WTC11 (cell line): ENCODE data around the gene ADGRF1.

Experiments
- ATF3 ChIP-seq: sonication (generic); formaldehyde crosslinking; conservative IDR thresholded peaks from 2 replicates; pipeline ENCODE4 v1.8.1; 2022; ENCODE audit warnings: mild to moderate bottlenecking, missing genetic modification reagents
- CBFB ChIP-seq: sonication (generic); formaldehyde crosslinking; IDR thresholded peaks from 2 replicates; pipeline ENCODE4 v1.8.1; 2022; ENCODE audit warnings: mild to moderate bottlenecking, low read depth, missing genetic modification reagents
- CREM ChIP-seq: sonication (generic); formaldehyde crosslinking; IDR thresholded peaks from 2 replicates; pipeline ENCODE4 v1.8.1; 2022; ENCODE audit warnings: mild to moderate bottlenecking, missing genetic modification reagents, moderate library complexity
- CTCF ChIP-seq: fragments of 200-600 bp; IDR thresholded peaks from 2 replicates; pipeline ENCODE4 v1.8.0; 2022; ENCODE audit warnings: antibody characterized with exemption
- FOXP1 ChIP-seq: sonication (generic); formaldehyde crosslinking; IDR thresholded peaks from 2 replicates; pipeline ENCODE4 v1.8.0; 2022; ENCODE audit warnings: missing genetic modification reagents, mild to moderate bottlenecking, moderate library complexity, borderline replicate concordance
- GRHL2 ChIP-seq: fragments of 250-450 bp; sonication (Bioruptor Pico); IDR thresholded peaks from 2 replicates; pipeline ENCODE4 v1.8.0; 2022; ENCODE audit warnings: mild to moderate bottlenecking, moderate library complexity; ENCODE audit not compliant: insufficient replicate concordance, severe bottlenecking
- JUN ChIP-seq: sonication (generic); formaldehyde crosslinking; IDR thresholded peaks from 2 replicates; pipeline ENCODE4 v1.8.0; 2023; ENCODE audit warnings: mild to moderate bottlenecking, missing genetic modification reagents
- KAT7 ChIP-seq: sonication (generic); formaldehyde crosslinking; IDR thresholded peaks from 2 replicates; pipeline ENCODE4 v1.8.1; 2023; ENCODE audit warnings: missing genetic modification reagents, mild to moderate bottlenecking, borderline replicate concordance
- STAT6 ChIP-seq: sonication (generic); formaldehyde crosslinking; conservative IDR thresholded peaks from 2 replicates; pipeline ENCODE4 v1.8.1; 2023; ENCODE audit warnings: mild to moderate bottlenecking, low read depth, missing genetic modification reagents, moderate library complexity
- TCF7 ChIP-seq: sonication (generic); formaldehyde crosslinking; IDR thresholded peaks from 2 replicates; pipeline ENCODE4 v1.8.0; 2022; ENCODE audit warnings: mild to moderate bottlenecking, low read depth, missing genetic modification reagents, moderate library complexity
- USF2 ChIP-seq: sonication (generic); formaldehyde crosslinking; IDR thresholded peaks from 2 replicates; pipeline ENCODE4 v1.8.1; 2023; ENCODE audit warnings: mild to moderate bottlenecking, missing genetic modification reagents, moderate library complexity
- ZNF671 ChIP-seq: fragments of 250-450 bp; sonication (Bioruptor Pico); IDR thresholded peaks from 2 replicates; pipeline ENCODE4 v1.8.0; 2021; ENCODE audit warnings: mild to moderate bottlenecking

GRCh38 chr6:46969206-46969605 lies 72.9 kb downstream of the ADGRF1 start:
- no peak for TF ChIP-seq CTCF
- TF ChIP-seq GRHL2 (CRISPR knock-in tag), result no peak
- TF ChIP-seq FOXP1 (CRISPR knock-in tag), result no peak
- TF ChIP-seq TCF7 (CRISPR knock-in tag), result no peak
- TF ChIP-seq STAT6 (CRISPR knock-in tag), result no peak
- no peak for TF ChIP-seq ATF3 (CRISPR knock-in tag)
- TF ChIP-seq KAT7 (CRISPR knock-in tag), result no peak
- no peak for TF ChIP-seq CREM (CRISPR knock-in tag)
- no peak for TF ChIP-seq ZNF671
- TF ChIP-seq USF2 (CRISPR knock-in tag), result no peak
- no peak for TF ChIP-seq JUN (CRISPR knock-in tag)
- TF ChIP-seq CBFB (CRISPR knock-in tag), result no peak
